ENCODE data around the gene MYBPC3.
A peak's percentile ranks its signal among the peaks of the same experiment; 100 is the strongest.

Gene MYBPC3

GRCh38 chr11:47352556-47352955 is at the start of gene MYBPC3:
Gene MYBPC3, minus strand, starts transcription at chr11:47352702. Its CDS starts 55 bp downstream, at chr11:47352647.
- Histone ChIP-seq H3K27me3 (ENCODE audit: insufficient read depth, low read length, poor library complexity) (no peaks in the 10 kb centered on the region), H3K4me1 (ENCODE audit: insufficient read depth, low read length) (no peaks in the 10 kb centered on the region), H3K27ac (ENCODE audit: low read length) (no peak within 1 kb of the TSS), H3K9me3 (ENCODE audit: insufficient read depth, low read length, severe bottlenecking) (no peaks in the 10 kb centered on the region), H3K9ac (ENCODE audit: low read depth, low read length) (no peak within 1 kb of the TSS), H3K4me2 (ENCODE audit: insufficient read depth, low read length) (no peak within 1 kb of the TSS), H3K4me3 (ENCODE audit: low read depth in 1 of 2, low read length in 2 of 2) (no peak within 1 kb of the TSS), H4K20me1 (ENCODE audit: insufficient read depth, low read length) (no peaks in the 10 kb centered on the region), H3K79me2 (ENCODE audit: insufficient read depth, low read length) (no peaks in the 10 kb centered on the region), H2AFZ (ENCODE audit: low read depth, low read length) (no peak within 1 kb of the TSS), H3K36me3 (ENCODE audit: insufficient read depth, low read length) (no peaks in the 10 kb centered on the region)
- no peak for TF ChIP-seq EZH2 (IDR thresholded peaks at IDR 0.05; ENCODE audit: borderline replicate concordance, low read depth, low read length, severe bottlenecking)
- no peak for TF ChIP-seq CTCF (IDR thresholded peaks at IDR 0.05; ENCODE audit: borderline replicate concordance, extremely low read depth, low read length, poor library complexity, severe bottlenecking)
- no peak for DNase-seq
- ATAC-seq (ENCODE audit: insufficient read depth, low read depth), result no peak

- ATAC-seq (ENCODE audit: insufficient read depth, low read depth), result no peak
- TF ChIP-seq CTCF (IDR thresholded peaks at IDR 0.05; ENCODE audit: borderline replicate concordance, extremely low read depth, low read length, poor library complexity, severe bottlenecking) (no peak), EZH2 (IDR thresholded peaks at IDR 0.05; ENCODE audit: borderline replicate concordance, low read depth, low read length, severe bottlenecking) (no peak)
- Histone ChIP-seq H3K36me3 (ENCODE audit: insufficient read depth, low read length) (no peaks in the 10 kb centered on the region), H3K4me2 (ENCODE audit: insufficient read depth, low read length) (peak overlapping the region; percentile 95), H2AFZ (ENCODE audit: low read depth, low read length) (peak overlapping the region; percentile 49; the same call in 1 of the 2 replicates), H3K9me3 (ENCODE audit: insufficient read depth, low read length, severe bottlenecking) (no peaks in the 10 kb centered on the region), H4K20me1 (ENCODE audit: insufficient read depth, low read length) (no peaks in the 10 kb centered on the region), H3K4me1 (ENCODE audit: insufficient read depth, low read length) (peaks cover 19% of the 10 kb centered on the region), H3K27me3 (ENCODE audit: insufficient read depth, low read length, poor library complexity) (no peaks in the 10 kb centered on the region), H3K27ac (ENCODE audit: low read length) (no peak overlapping the region), H3K79me2 (ENCODE audit: insufficient read depth, low read length) (no peaks in the 10 kb centered on the region), H3K9ac (ENCODE audit: low read depth, low read length) (no peak overlapping the region; the same call in 1 of the 2 replicates), H3K4me3 (ENCODE audit: low read depth in 1 of 2, low read length in 2 of 2) (no peak overlapping the region)
- no peak for DNase-seq
These were observed 48.3 kb upstream of the MYBPC3 start for GRCh38 chr11:47400768-47401279.

GRCh38 chr11:47399860-47400767 is 47.6 kb upstream of the MYBPC3 start:
- peak; percentile 80 for ATAC-seq (ENCODE audit: insufficient read depth, low read depth)
- Histone ChIP-seq H2AFZ (ENCODE audit: low read depth, low read length) (peak overlapping the region; percentile 93), H3K9me3 (ENCODE audit: insufficient read depth, low read length, severe bottlenecking) (no peaks in the 10 kb centered on the region), H3K27ac (ENCODE audit: low read length) (no peak overlapping the region; the same call in 1 of the 2 replicates), H4K20me1 (ENCODE audit: insufficient read depth, low read length) (no peaks in the 10 kb centered on the region), H3K36me3 (ENCODE audit: insufficient read depth, low read length) (no peaks in the 10 kb centered on the region), H3K4me2 (ENCODE audit: insufficient read depth, low read length) (peak overlapping the region; percentile 95), H3K9ac (ENCODE audit: low read depth, low read length) (peak overlapping the region; percentile 56), H3K4me1 (ENCODE audit: insufficient read depth, low read length) (peaks cover 19% of the 10 kb centered on the region), H3K79me2 (ENCODE audit: insufficient read depth, low read length) (no peaks in the 10 kb centered on the region), H3K27me3 (ENCODE audit: insufficient read depth, low read length, poor library complexity) (no peaks in the 10 kb centered on the region), H3K4me3 (ENCODE audit: low read depth in 1 of 2, low read length in 2 of 2) (peak overlapping the region; percentile 11 to 66; a peak in 3 of 4 replicates)
- DNase-seq, result peak; percentile 49
- TF ChIP-seq CTCF (IDR thresholded peaks at IDR 0.05; ENCODE audit: borderline replicate concordance, extremely low read depth, low read length, poor library complexity, severe bottlenecking) (no peak), EZH2 (IDR thresholded peaks at IDR 0.05; ENCODE audit: borderline replicate concordance, low read depth, low read length, severe bottlenecking) (no peak)

Measured in DND-41 (cell line).